GM12872 (cell line): ENCODE data around the gene FIP1L1.

ENCODE experiments used
- CTCF ChIP-seq: IDR thresholded peaks from 3 replicates; pipeline ENCODE4 v1.5.1; 2011; ENCODE audit warnings: low read depth, mild to moderate bottlenecking, low read length, moderate library complexity; ENCODE audit not compliant: insufficient read depth

Gene FIP1L1

GRCh38 chr4:53500546-53500945, 123.1 kb downstream of the FIP1L1 start:
- TF ChIP-seq CTCF = no peak

GRCh38 chr4:53501561-53501960, 124.1 kb downstream of the FIP1L1 start:
- TF ChIP-seq CTCF = no peak

GRCh38 chr4:53502094-53502493, 124.7 kb downstream of the FIP1L1 start:
- no peak for TF ChIP-seq CTCF

- no peak for TF ChIP-seq CTCF
Observed at GRCh38 chr4:53505947-53506346, 128.5 kb downstream of the FIP1L1 start.

GRCh38 chr4:53507058-53507457, 129.6 kb downstream of the FIP1L1 start:
- no peak for TF ChIP-seq CTCF

- no peak for TF ChIP-seq CTCF
Observed at GRCh38 chr4:53507671-53508286, 130.3 kb downstream of the FIP1L1 start.

- TF ChIP-seq CTCF = no peak
Observed at GRCh38 chr4:53508446-53508845, 131.0 kb downstream of the FIP1L1 start.
